ENCODE data around the gene THEMIS.

THEMIS gene

GRCh38 chr6:127914240-127914639, 13.4 kb upstream of the THEMIS start:
- no peak overlapping the region for H3K4me3 ChIP-seq (ENCODE audit: low read length)
- no peak for TF ChIP-seq CTCF (conservative IDR thresholded peaks at IDR 0.05; ENCODE audit: low read length)
- no peak for DNase-seq (ENCODE audit: low read depth)

DNA sequence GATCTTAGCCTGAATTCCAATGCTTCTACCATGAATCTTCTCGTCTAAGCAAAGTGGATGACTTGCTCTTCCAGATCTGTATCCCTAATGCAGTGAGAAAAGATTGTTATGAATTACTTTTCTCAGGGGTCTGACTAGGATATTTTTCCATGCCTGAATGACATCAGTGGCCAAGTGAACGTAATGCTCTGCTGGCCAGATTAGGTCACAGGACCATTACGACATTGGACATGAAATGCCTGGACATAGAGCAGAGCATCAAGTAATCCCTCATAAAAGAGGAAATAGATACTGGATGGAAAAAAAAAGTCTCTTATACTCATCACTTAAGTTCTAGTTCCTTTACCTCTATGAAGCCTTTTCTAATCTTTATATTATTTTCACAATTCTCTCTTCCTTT, 12.1 kb upstream of the THEMIS start:
- no peak for TF ChIP-seq CTCF (conservative IDR thresholded peaks at IDR 0.05; ENCODE audit: low read length)
- no peak for DNase-seq (ENCODE audit: low read depth)
- no peak overlapping the region for H3K4me3 ChIP-seq (ENCODE audit: low read length)

DNA sequence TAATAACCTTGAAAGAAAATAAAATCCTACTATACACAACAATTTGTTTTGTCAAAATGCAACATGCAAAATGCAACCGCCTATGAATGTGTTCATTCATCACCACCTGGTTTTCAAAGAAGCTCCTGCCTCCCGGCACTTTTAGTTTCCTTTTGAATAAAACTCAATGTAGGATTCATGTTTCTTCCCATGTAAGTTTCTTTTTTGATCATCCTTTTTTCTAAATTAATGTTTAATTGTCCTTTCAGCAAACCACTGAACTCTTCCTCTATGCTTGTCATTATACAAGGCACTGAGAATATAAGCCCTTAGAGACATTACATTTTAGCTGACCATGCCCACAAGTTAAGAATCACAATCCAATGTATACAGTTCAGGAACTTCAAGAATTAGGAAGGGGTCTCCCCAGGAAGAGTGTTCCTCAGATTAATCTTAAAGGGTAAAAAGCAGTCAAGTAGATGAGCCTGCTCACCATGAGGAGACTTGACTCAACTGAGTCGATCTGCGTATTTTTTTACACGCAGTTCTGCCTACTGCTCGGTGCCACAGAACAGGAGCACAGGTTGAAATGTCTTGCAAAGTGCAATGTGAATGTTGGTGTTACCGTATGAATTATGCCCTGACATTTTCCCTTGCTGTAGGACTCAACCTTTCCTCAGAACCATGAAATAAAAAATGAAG, 7.2 kb upstream of the THEMIS start:
- no peak for TF ChIP-seq CTCF (conservative IDR thresholded peaks at IDR 0.05; ENCODE audit: low read length)
- H3K4me3 ChIP-seq (ENCODE audit: low read length) = no peak overlapping the region
- DNase-seq (ENCODE audit: low read depth) = no peak

DNA sequence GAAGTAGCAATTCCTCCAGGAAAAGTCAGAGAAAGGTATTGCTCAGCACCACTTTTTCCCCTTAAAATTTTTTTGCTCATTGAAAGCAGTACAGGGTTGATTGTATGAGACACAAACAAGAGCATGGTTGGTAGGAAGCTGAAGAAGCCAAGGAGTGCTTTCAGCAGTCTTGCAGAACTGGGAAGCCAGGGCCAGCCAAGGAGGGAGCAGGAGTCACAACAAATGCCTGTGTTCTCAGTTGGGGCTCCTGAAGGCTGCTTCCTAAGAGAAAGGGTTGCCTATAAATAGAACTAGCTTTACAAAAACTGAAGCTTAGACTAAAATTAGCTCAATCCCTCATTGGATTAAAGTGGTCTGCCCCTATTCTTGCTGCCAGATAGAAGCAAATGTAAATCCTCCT, 3.3 kb upstream of the THEMIS start:
- no peak overlapping the region for H3K4me3 ChIP-seq (ENCODE audit: low read length)
- DNase-seq (ENCODE audit: low read depth) = no peak
- TF ChIP-seq CTCF (conservative IDR thresholded peaks at IDR 0.05; ENCODE audit: low read length) = no peak

DNA sequence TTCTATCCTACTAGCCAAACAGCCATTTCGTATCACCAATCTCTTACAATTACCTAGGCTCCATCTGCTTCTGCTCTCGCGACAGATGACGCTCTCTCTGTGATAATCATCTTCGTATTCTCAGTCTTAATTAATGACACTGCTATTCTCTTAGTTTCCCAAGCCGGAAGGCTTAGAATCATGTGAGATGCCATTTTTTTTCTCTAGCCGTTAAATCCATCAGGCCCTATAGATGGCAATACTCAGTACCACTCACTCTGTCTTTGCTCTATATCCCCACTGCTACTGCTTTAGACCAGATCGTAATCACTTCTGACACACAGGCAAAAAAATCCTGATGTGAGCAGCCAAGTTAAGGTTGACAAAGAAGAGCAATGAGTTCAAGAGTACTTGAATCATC, 2.1 kb upstream of the THEMIS start:
- DNase-seq (ENCODE audit: low read depth) = no peak
- TF ChIP-seq CTCF (conservative IDR thresholded peaks at IDR 0.05; ENCODE audit: low read length) = no peak
- H3K4me3 ChIP-seq (ENCODE audit: low read length) = no peak overlapping the region

GRCh38 chr6:127897484-127897883, 3.4 kb downstream of the THEMIS start:
- no peak overlapping the region for H3K4me3 ChIP-seq (ENCODE audit: low read length)
- no peak for TF ChIP-seq CTCF (conservative IDR thresholded peaks at IDR 0.05; ENCODE audit: low read length)
- DNase-seq (ENCODE audit: low read depth) = no peak

DNA sequence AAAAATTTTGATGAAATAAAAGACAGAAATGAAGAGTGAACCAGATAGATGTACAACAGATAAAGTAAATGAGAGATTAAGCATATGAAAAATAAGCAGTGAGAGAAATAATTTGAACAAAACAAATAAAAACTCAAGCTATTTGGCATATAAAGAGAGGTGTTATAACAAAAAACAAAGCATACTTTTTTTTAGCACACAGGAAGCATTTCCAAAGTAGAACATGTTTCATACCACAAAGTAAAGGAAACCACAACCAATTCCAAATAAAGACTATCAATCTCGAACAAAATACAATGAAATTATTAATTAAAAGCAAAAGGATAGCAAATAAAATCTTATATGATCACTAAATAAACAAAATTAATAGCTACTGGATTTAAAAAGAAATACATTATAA, 6.8 kb downstream of the THEMIS start:
- TF ChIP-seq CTCF (conservative IDR thresholded peaks at IDR 0.05; ENCODE audit: low read length) = no peak
- no peak overlapping the region for H3K4me3 ChIP-seq (ENCODE audit: low read length)
- no peak for DNase-seq (ENCODE audit: low read depth)

Data from AG10803 (cell line).